Esophagus squamous epithelium (tissue), 4 donors: ENCODE data around the gene DVL1.

Source experiments
- POLR2A ChIP-seq, 4 donors: fragments of 450-650 bp; IDR thresholded peaks; one replicate each; pipeline ENCODE4 v1.6.1; 2017; ENCODE audit warnings: antibody characterized with exemption in 4 of 4, mild to moderate bottlenecking in 4 of 4, moderate library complexity in 3 of 4
- TF ChIP-seq, protein P1 (sequence below), 6 experiments: fragments of 450-650 bp in 4 of 6; fragments of 200-600 bp in 2 of 6; sonication (generic) in 2 of 6; IDR thresholded peaks; one replicate each; pipeline ENCODE4 v1.5.1; 2016 to 2019; ENCODE audit warnings: antibody characterized with exemption in 6 of 6, mild to moderate bottlenecking in 4 of 6, moderate library complexity in 4 of 6

GRCh38 chr1:1325288-1326074, 23.7 kb downstream of the DVL1 start:
- TF ChIP-seq, protein P1, sequence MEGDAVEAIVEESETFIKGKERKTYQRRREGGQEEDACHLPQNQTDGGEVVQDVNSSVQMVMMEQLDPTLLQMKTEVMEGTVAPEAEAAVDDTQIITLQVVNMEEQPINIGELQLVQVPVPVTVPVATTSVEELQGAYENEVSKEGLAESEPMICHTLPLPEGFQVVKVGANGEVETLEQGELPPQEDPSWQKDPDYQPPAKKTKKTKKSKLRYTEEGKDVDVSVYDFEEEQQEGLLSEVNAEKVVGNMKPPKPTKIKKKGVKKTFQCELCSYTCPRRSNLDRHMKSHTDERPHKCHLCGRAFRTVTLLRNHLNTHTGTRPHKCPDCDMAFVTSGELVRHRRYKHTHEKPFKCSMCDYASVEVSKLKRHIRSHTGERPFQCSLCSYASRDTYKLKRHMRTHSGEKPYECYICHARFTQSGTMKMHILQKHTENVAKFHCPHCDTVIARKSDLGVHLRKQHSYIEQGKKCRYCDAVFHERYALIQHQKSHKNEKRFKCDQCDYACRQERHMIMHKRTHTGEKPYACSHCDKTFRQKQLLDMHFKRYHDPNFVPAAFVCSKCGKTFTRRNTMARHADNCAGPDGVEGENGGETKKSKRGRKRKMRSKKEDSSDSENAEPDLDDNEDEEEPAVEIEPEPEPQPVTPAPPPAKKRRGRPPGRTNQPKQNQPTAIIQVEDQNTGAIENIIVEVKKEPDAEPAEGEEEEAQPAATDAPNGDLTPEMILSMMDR (IDR thresholded peaks at IDR 0.05): no peak
- no peak for TF ChIP-seq POLR2A (IDR thresholded peaks at IDR 0.05)
